Mucosa of descending colon (tissue), 3 donors: ENCODE results near the gene TLL1. TPM values are rescaled to one million over a fixed set of nuclear protein-coding genes. Genes with fewer than 3 reads are reported as not detected.
A peak's percentile ranks its signal among the peaks of the same experiment; 100 is the strongest.

Source experiments
- ATAC-seq: fragments of 200-7000 bp; cut with Tn5 transposase; one replicate; pipeline ENCODE4 v1.9.1; 2020; ENCODE audit warnings: mild to moderate bottlenecking, moderate library complexity
- DNase-seq, 3 donors: peaks; one replicate each; pipeline ENCODE4 v3.0.0-alpha.2; 2020
- H3K36me3 ChIP-seq: fragments of 200-600 bp; one replicate; pipeline ENCODE4 v1.8.0; 2021; ENCODE audit warnings: low read depth, mild to moderate bottlenecking
- H3K4me1 ChIP-seq: fragments of 200-600 bp; one replicate; pipeline ENCODE4 v1.8.0; 2021; ENCODE audit warnings: low read depth, mild to moderate bottlenecking
- H3K4me3 ChIP-seq: fragments of 200-600 bp; one replicate; pipeline ENCODE4 v1.8.0; 2021; ENCODE audit warnings: mild to moderate bottlenecking
- H3K9me3 ChIP-seq: fragments of 200-600 bp; one replicate; pipeline ENCODE4 v1.8.0; 2021; ENCODE audit warnings: mild to moderate bottlenecking
- intact Hi-C, 2 donors: fragments of 100-400 bp; cut with DNase I in 1 of 2; cut with micrococcal nuclease in 1 of 2; formaldehyde crosslinking; loops; one replicate each; pipeline versions ENCODE4 v1.11.0 to v1.11.1; 2022; cut with DNase I, micrococcal nuclease
- total RNA-seq, 3 donors: library from RNA; stranded (reverse); fragmentation: NEBNext Ultra II Directional in 2 of 3; extraction: Animal tissue kit (Norgen Biotek cat#: 25700) in 2 of 3; gene quantifications; one replicate each; pipeline versions ENCODE4 v1.2.1 to v1.2.4, GENCODE V29; 2021 to 2023
- TF ChIP-seq, protein P1 (sequence below): fragments of 200-600 bp; IDR thresholded peaks from one replicate; pipeline ENCODE4 v1.8.0; 2022; ENCODE audit warnings: antibody characterized with exemption, mild to moderate bottlenecking
- donor health status: DM: no; HTN: no; CAD: no; lungs with moderate emphysema.
- donor health status: DM: no; HTN: no; CAD: no.
- donor health status: DM: no; HTN: yes; CAD: no.

TLL1 gene
- total RNA-seq, 3 donors from 2014 or later: 2.4 to 4.8 (median 2.5) TPM

DNA sequence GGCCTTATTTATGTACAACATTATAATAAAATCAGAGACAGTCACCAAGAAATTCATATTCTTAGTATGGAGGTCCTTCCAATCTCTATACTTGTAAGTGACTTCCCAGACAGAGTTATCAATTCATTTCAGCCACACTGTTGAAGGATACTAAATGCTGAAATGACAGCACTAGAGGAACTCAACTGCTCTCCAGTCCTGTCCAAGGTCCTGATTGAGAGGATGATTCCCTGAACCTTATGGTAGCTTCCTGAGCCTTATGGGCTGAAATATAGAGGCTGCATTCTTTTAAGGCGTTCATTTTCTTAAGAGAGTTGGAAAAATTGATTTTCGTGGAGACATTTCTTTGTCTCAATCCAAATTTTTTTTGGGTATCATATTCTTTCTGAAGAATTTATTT, 205.9 kb downstream of the TLL1 start:
- no peaks in the 10 kb centered on the region for H3K36me3 ChIP-seq
- no peak for ATAC-seq
- TF ChIP-seq, protein P1, sequence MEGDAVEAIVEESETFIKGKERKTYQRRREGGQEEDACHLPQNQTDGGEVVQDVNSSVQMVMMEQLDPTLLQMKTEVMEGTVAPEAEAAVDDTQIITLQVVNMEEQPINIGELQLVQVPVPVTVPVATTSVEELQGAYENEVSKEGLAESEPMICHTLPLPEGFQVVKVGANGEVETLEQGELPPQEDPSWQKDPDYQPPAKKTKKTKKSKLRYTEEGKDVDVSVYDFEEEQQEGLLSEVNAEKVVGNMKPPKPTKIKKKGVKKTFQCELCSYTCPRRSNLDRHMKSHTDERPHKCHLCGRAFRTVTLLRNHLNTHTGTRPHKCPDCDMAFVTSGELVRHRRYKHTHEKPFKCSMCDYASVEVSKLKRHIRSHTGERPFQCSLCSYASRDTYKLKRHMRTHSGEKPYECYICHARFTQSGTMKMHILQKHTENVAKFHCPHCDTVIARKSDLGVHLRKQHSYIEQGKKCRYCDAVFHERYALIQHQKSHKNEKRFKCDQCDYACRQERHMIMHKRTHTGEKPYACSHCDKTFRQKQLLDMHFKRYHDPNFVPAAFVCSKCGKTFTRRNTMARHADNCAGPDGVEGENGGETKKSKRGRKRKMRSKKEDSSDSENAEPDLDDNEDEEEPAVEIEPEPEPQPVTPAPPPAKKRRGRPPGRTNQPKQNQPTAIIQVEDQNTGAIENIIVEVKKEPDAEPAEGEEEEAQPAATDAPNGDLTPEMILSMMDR: no peak
- H3K4me1 ChIP-seq: no peaks in the 10 kb centered on the region
- H3K4me3 ChIP-seq: no peak overlapping the region
- DNase-seq: no peak
- H3K9me3 ChIP-seq: no peaks in the 10 kb centered on the region
- intact Hi-C loops: no loop called here

DNA sequence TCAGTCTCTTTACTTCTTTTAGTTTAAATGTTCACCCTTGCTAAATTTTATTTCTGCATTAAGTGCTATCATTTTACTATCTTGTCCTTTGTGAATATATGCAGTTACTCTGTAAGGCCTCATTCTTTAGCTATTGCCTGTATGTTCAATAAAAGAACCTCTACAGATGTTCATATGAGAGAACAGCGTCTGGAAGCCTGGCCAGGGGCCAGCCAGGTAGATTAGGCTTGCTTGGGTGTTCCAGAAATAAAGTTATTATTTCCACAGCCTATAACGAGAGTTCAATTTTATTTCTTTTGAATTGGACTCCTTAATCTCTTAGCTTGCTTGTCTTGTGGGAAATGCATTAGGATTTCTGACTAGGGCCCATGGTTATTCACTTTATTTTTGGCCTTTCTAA, 214.5 kb downstream of the TLL1 start:
- TF ChIP-seq, protein P1: no peak
- no peak overlapping the region for H3K4me3 ChIP-seq
- DNase-seq: no peak
- no peaks in the 10 kb centered on the region for H3K36me3 ChIP-seq
- no peaks in the 10 kb centered on the region for H3K9me3 ChIP-seq
- H3K4me1 ChIP-seq: no peaks in the 10 kb centered on the region
- ATAC-seq: no peak
- intact Hi-C loops: loop anchor here in 1 of 2 donors (5.0 kb wide), 1 partner anchor 550 kb away; no protein-coding TSS in a partner anchor

DNA sequence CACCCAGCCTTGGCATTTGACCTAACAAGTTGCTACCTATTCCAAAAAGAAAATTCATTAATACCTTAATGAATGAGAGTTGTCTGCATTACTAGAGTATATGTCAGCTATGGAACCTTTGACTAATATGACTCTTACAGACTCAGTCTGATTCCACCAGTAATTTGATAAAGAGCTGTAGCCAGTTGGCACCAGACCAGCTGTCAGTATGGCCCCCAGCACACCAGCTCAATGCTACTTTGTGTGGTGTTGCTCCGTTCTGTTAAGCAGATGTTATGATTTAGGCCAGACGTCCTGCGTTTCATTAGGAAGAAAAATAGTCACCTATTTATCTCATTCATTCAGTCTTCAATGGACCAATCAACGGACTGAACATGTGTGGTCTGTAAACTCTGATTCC, 215.5 kb downstream of the TLL1 start:
- Histone ChIP-seq H3K9me3 (no peaks in the 10 kb centered on the region), H3K4me3 (no peak overlapping the region), H3K36me3 (no peaks in the 10 kb centered on the region), H3K4me1 (no peaks in the 10 kb centered on the region)
- DNase-seq (no peak), ATAC-seq (no peak)
- intact Hi-C loops: loop anchor here in 1 of 2 donors (5.0 kb wide), 1 partner anchor 551 kb away; no protein-coding TSS in a partner anchor
- TF ChIP-seq, protein P1: no peak

DNA sequence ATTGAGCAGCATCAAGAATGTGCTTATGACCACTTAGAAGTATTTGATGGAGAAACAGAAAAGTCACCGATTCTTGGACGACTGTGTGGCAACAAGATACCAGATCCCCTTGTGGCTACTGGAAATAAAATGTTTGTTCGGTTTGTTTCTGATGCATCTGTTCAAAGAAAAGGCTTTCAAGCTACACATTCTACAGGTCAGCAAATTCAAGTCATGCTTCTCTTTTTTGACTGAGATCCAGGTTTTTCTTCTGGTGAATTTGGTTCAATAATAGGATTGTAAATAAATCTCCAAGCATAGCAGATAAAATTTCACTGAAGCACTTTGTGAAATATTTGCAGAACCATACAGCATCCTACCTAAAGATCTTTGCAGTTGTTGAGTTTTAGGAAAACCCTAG, 218.1 kb downstream of the TLL1 start:
- H3K9me3 ChIP-seq: no peaks in the 10 kb centered on the region
- no peak for ATAC-seq
- no peaks in the 10 kb centered on the region for H3K36me3 ChIP-seq
- intact Hi-C loops: loop anchor here in 1 of 2 donors (5.0 kb wide), 1 partner anchor 554 kb away; no protein-coding TSS in a partner anchor
- TF ChIP-seq, protein P1: no peak
- H3K4me1 ChIP-seq: no peaks in the 10 kb centered on the region
- DNase-seq: no peak
- no peak overlapping the region for H3K4me3 ChIP-seq

DNA sequence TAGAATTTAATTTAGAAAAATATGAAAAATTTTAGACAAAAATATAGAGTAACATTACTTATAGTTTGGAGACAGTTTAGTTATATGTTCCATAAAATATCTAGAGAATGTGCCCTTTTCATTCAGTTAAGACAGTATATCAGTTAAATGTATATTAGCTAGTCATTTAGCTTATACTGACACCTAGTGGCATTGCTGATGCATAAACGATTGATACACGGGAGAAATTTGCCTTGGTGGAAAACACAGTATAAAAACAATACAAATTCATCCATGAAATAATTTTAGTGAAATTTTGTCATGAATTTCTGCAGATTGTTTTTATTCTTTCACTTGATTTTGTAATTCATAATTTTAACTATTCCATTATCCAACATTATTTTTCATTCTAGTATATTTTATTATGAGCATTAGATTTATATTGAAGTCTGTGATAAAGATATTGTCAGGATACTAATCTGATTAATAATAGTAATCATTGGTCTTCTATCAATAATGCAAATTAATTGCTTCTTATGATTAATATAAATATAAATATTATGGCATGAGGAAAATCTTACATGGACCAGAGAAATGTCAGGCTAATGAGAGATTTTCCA, 219.0 kb downstream of the TLL1 start:
- intact Hi-C loops: loop anchor here in 1 of 2 donors (5.0 kb wide), 1 partner anchor 555 kb away; no protein-coding TSS in a partner anchor
- no peaks in the 10 kb centered on the region for H3K9me3 ChIP-seq
- TF ChIP-seq, protein P1: peak; percentile 23
- no peak overlapping the region for H3K4me3 ChIP-seq
- H3K4me1 ChIP-seq: no peaks in the 10 kb centered on the region
- H3K36me3 ChIP-seq: no peaks in the 10 kb centered on the region
- no peak for ATAC-seq
- DNase-seq: peak in 1 of 3 donors; percentile 23
